HL-60 (cell line): ENCODE results near the gene TANC1.

Experiments used
- DNase-seq, 2 experiments: peaks; one replicate each; pipeline ENCODE4 v3.0.0-alpha.2; 2010 to 2020; ENCODE audit warnings: low read depth in 1 of 2, low spot score in 1 of 2
- H3K27ac ChIP-seq: fragments of 250-450 bp; sonication (Bioruptor Pico); replicated peaks from 2 replicates; pipeline ENCODE4 v1.5.1; 2020; ENCODE audit warnings: mild to moderate bottlenecking, moderate library complexity
- H3K27me3 ChIP-seq: fragments of 250-450 bp; sonication (Bioruptor Pico); 2 replicates; pipeline ENCODE4 v1.5.1; 2021; ENCODE audit warnings: mild to moderate bottlenecking, moderate library complexity; ENCODE audit not compliant: insufficient read depth, poor library complexity, severe bottlenecking
- H3K4me3 ChIP-seq: replicated peaks from 2 replicates; pipeline ENCODE4 v1.5.1; 2011; ENCODE audit warnings: mild to moderate bottlenecking, control low read depth, low read length; ENCODE audit not compliant: insufficient read depth
- CTCF ChIP-seq: IDR thresholded peaks from one replicate; pipeline ENCODE4 v1.5.1; 2011; ENCODE audit warnings: low read length, control low read depth, inconsistent platforms; ENCODE audit not compliant: insufficient read depth
- GABPA ChIP-seq: IDR thresholded peaks from 2 replicates; pipeline ENCODE4 v1.6.1; 2012; ENCODE audit warnings: low read depth
- POLR2AphosphoS5 ChIP-seq: IDR thresholded peaks from 2 replicates; pipeline ENCODE4 v1.6.1; 2012; ENCODE audit warnings: low read depth
- REST ChIP-seq: IDR thresholded peaks from 2 replicates; pipeline ENCODE4 v1.6.1; 2012; ENCODE audit warnings: low read depth; ENCODE audit not compliant: insufficient replicate concordance
- SPI1 ChIP-seq: IDR thresholded peaks from 2 replicates; pipeline ENCODE4 v1.6.1; 2012; ENCODE audit warnings: low read depth, mild to moderate bottlenecking, borderline replicate concordance

TANC1 gene

GRCh38 chr2:159147690-159148089 lies 179.2 kb downstream of the TANC1 start:
- Histone ChIP-seq H3K27me3 (no peaks in the 10 kb centered on the region), H3K4me3 (no peak overlapping the region), H3K27ac (no peak overlapping the region)
- TF ChIP-seq REST (no peak), SPI1 (no peak), CTCF (no peak), GABPA (no peak), POLR2AphosphoS5 (no peak)
- no peak for DNase-seq

GRCh38 chr2:159148901-159149300 lies 180.5 kb downstream of the TANC1 start:
- no peak for DNase-seq
- Histone ChIP-seq H3K27me3 (no peaks in the 10 kb centered on the region), H3K4me3 (no peak overlapping the region), H3K27ac (no peak overlapping the region)
- no peak for TF ChIP-seq CTCF
- TF ChIP-seq GABPA = no peak
- TF ChIP-seq SPI1 = no peak
- no peak for TF ChIP-seq REST
- TF ChIP-seq POLR2AphosphoS5 = no peak

- DNase-seq = no peak
- Histone ChIP-seq H3K4me3 (no peak overlapping the region), H3K27ac (no peak overlapping the region), H3K27me3 (no peaks in the 10 kb centered on the region)
- no peak for TF ChIP-seq SPI1
- no peak for TF ChIP-seq REST
- no peak for TF ChIP-seq POLR2AphosphoS5
- TF ChIP-seq CTCF = no peak
- no peak for TF ChIP-seq GABPA
These were observed 181.3 kb downstream of the TANC1 start for GRCh38 chr2:159149747-159150146.
